Gastrocnemius medialis (tissue), 4 donors: Measurements from ENCODE around the gene SRP72.

ENCODE experiments used
- CTCF ChIP-seq, 5 experiments: fragments of 450-650 bp in 3 of 5; fragments of 200-600 bp in 2 of 5; sonication (generic) in 2 of 5; IDR thresholded peaks in 4 of 5; conservative IDR thresholded peaks in 1 of 5; 1 replicate in 4 of 5; 2 replicates in 1 of 5; pipeline ENCODE4 v1.5.1; 2016 to 2019; ENCODE audit warnings: antibody characterized with exemption in 5 of 5, mild to moderate bottlenecking in 3 of 5, moderate library complexity in 3 of 5
- POLR2A ChIP-seq, 2 donors: fragments of 450-650 bp; IDR thresholded peaks; one replicate each; pipeline ENCODE4 v1.6.1; 2017; ENCODE audit warnings: antibody characterized with exemption in 2 of 2, mild to moderate bottlenecking in 2 of 2, moderate library complexity in 2 of 2

DNA sequence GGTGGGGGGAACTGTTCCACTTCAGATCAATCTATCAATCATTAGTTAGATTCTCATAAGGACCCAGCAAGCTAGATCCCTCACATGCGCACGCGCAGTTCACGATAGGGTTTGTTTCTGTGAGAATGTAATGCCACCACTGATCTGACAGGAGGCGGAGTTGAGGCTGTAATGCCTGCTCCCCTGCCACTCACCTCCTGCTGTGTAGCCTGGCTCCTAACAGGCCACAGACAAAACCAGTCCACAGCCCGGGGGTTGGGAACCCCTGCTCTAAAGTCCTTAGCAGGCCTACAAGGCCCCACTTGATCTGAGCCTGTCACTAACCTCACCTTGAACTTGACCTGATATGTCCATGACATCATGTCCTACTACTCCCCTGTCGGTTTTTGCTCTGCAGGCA is 68.5 kb downstream of the SRP72 start:
- no peak for TF ChIP-seq CTCF (IDR thresholded peaks at IDR 0.05 in 4 of 5, conservative IDR thresholded peaks at IDR 0.05 in 1 of 5)
- TF ChIP-seq POLR2A (IDR thresholded peaks at IDR 0.05), result no peak
